ENCODE measurements around the gene NRXN3.

DNA sequence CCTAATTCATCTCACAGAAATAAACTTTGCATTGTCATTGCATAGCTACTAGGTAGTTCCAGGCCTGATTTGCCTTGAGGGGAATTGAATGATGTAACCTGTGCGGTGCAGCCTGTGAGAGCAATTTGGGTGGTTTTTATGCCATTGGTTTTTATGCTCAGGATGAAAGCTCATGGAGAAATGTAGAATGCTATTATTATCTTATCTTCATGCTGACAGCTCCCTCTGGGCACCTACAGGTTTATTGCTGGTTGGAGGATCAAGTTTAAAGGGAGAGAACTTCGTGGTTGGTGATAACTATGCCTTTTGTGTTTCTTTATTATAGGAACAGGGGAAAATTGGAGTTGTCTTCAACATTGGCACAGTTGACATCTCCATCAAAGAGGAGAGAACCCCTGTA lies 1493.3 kb downstream of the NRXN3 start:
- TF ChIP-seq CTCF (IDR thresholded peaks at IDR 0.05; ENCODE audit: low read length) (no peak), EZH2 (IDR thresholded peaks at IDR 0.05; ENCODE audit: borderline replicate concordance, low read length) (no peak)

Data from OCI-LY1 (cell line).